WTC11 (cell line): ENCODE results near the gene GZMM. TPM values are rescaled to one million over a fixed set of nuclear protein-coding genes. Genes with fewer than 3 reads are reported as not detected.
A peak's percentile ranks its signal among the peaks of the same experiment; 100 is the strongest.

Source experiments
- ATAC-seq: fragments of 200-7000 bp; cut with Tn5 transposase; 2 replicates; pipeline ENCODE4 v1.10.0; 2021; ENCODE audit warnings: mild to moderate bottlenecking, moderate library complexity
- CTCF ChIA-PET: fragments of 300-600 bp; sonication (Branson Sonifier 250); formaldehyde crosslinking; loops from one replicate; lab custom pipeline; 2021; ENCODE audit warnings: antibody characterized with exemption; lab: Charles Lee
- POLR2A ChIA-PET: fragments of 350-600 bp; sonication (Branson Sonifier 250); formaldehyde crosslinking; loops from one replicate; lab custom pipeline; 2021; ENCODE audit warnings: antibody characterized with exemption; lab: Charles Lee
- DNase-seq: peaks from one replicate; pipeline ENCODE4 v3.0.0; 2021; ENCODE audit warnings: low spot score
- H3K27ac Mint-ChIP-seq: 2 replicates; pipeline ENCODE4 v1.8.0; 2021; ENCODE audit warnings: mixed read lengths
- H3K27me3 Mint-ChIP-seq: 2 replicates; pipeline ENCODE4 v1.8.0; 2021; ENCODE audit warnings: low read depth, mild to moderate bottlenecking, moderate library complexity, mixed read lengths
- H3K36me3 Mint-ChIP-seq: 2 replicates; pipeline ENCODE4 v1.8.0; 2021; ENCODE audit warnings: mixed read lengths
- H3K4me1 Mint-ChIP-seq: 2 replicates; pipeline ENCODE4 v1.8.0; 2022; ENCODE audit warnings: mixed read lengths
- H3K4me3 Mint-ChIP-seq: 2 replicates; pipeline ENCODE4 v1.8.0; 2021; ENCODE audit warnings: mild to moderate bottlenecking, moderate library complexity, mixed read lengths
- H3K9me3 Mint-ChIP-seq: 2 replicates; pipeline ENCODE4 v1.8.0; 2021; ENCODE audit warnings: mixed read lengths
- ATF1 ChIP-seq: sonication (generic); formaldehyde crosslinking; IDR thresholded peaks from 2 replicates; pipeline ENCODE4 v1.8.1; 2023; ENCODE audit warnings: mild to moderate bottlenecking, moderate library complexity, missing genetic modification reagents
- CREM ChIP-seq: sonication (generic); formaldehyde crosslinking; IDR thresholded peaks from 2 replicates; pipeline ENCODE4 v1.8.1; 2022; ENCODE audit warnings: mild to moderate bottlenecking, missing genetic modification reagents, moderate library complexity
- ETV6 ChIP-seq: sonication (generic); formaldehyde crosslinking; IDR thresholded peaks from 2 replicates; pipeline ENCODE4 v1.8.1; 2022; ENCODE audit warnings: mild to moderate bottlenecking, missing genetic modification reagents
- GTF2I ChIP-seq: fragments of 250-450 bp; sonication (Bioruptor Pico); conservative IDR thresholded peaks from 2 replicates; pipeline ENCODE4 v1.4.0; 2021; ENCODE audit warnings: mild to moderate bottlenecking
- HMGA2 ChIP-seq: fragments of 250-450 bp; sonication (Bioruptor Pico); IDR thresholded peaks from 2 replicates; pipeline ENCODE4 v1.4.0; 2021; ENCODE audit warnings: mild to moderate bottlenecking, moderate library complexity
- IRF2 ChIP-seq: sonication (generic); formaldehyde crosslinking; IDR thresholded peaks from 2 replicates; pipeline ENCODE4 v1.8.0; 2022; ENCODE audit warnings: low read depth, missing genetic modification reagents, borderline replicate concordance
- JUN ChIP-seq: sonication (generic); formaldehyde crosslinking; IDR thresholded peaks from 2 replicates; pipeline ENCODE4 v1.8.0; 2023; ENCODE audit warnings: mild to moderate bottlenecking, missing genetic modification reagents
- KAT7 ChIP-seq: sonication (generic); formaldehyde crosslinking; IDR thresholded peaks from 2 replicates; pipeline ENCODE4 v1.8.1; 2023; ENCODE audit warnings: missing genetic modification reagents, mild to moderate bottlenecking, borderline replicate concordance
- MYBL2 ChIP-seq: sonication (generic); formaldehyde crosslinking; IDR thresholded peaks from 2 replicates; pipeline ENCODE4 v1.8.1; 2023; ENCODE audit warnings: mild to moderate bottlenecking, moderate library complexity, missing genetic modification reagents
- NR2C2 ChIP-seq: sonication (generic); formaldehyde crosslinking; IDR thresholded peaks from 2 replicates; pipeline ENCODE4 v1.8.0; 2022; ENCODE audit warnings: mild to moderate bottlenecking, missing genetic modification reagents
- RELA ChIP-seq: sonication (generic); formaldehyde crosslinking; IDR thresholded peaks from 2 replicates; pipeline ENCODE4 v1.8.1; 2022; ENCODE audit warnings: missing genetic modification reagents, mild to moderate bottlenecking, borderline replicate concordance
- RORB ChIP-seq: fragments of 250-450 bp; sonication (Bioruptor Pico); IDR thresholded peaks from 2 replicates; pipeline ENCODE4 v1.9.0; 2021; ENCODE audit warnings: mild to moderate bottlenecking
- SMAD3 ChIP-seq: sonication (generic); formaldehyde crosslinking; IDR thresholded peaks from 2 replicates; pipeline ENCODE4 v1.8.0; 2022; ENCODE audit warnings: missing genetic modification reagents, mild to moderate bottlenecking, borderline replicate concordance
- SOX15 ChIP-seq: fragments of 250-450 bp; sonication (Bioruptor Pico); IDR thresholded peaks from 2 replicates; pipeline ENCODE4 v1.9.0; 2021; ENCODE audit warnings: mild to moderate bottlenecking
- ZNF121 ChIP-seq: sonication (generic); formaldehyde crosslinking; IDR thresholded peaks from 2 replicates; pipeline ENCODE4 v1.8.0; 2023; ENCODE audit warnings: missing genetic modification reagents
- ZNF219 ChIP-seq: sonication (generic); formaldehyde crosslinking; IDR thresholded peaks from 2 replicates; pipeline ENCODE4 v1.8.0; 2023; ENCODE audit warnings: missing genetic modification reagents, mild to moderate bottlenecking, borderline replicate concordance
- ZNF232 ChIP-seq: sonication (generic); formaldehyde crosslinking; IDR thresholded peaks from 2 replicates; pipeline ENCODE4 v1.8.0; 2022; ENCODE audit warnings: mild to moderate bottlenecking, missing genetic modification reagents
- ZNF263 ChIP-seq: sonication (generic); formaldehyde crosslinking; IDR thresholded peaks from 2 replicates; pipeline ENCODE4 v1.8.1; 2022; ENCODE audit warnings: low read depth, mild to moderate bottlenecking, moderate library complexity, missing genetic modification reagents
- ZNF317 ChIP-seq: sonication (generic); formaldehyde crosslinking; IDR thresholded peaks from 2 replicates; pipeline ENCODE4 v1.8.1; 2023; ENCODE audit warnings: low read depth, mild to moderate bottlenecking, moderate library complexity, missing genetic modification reagents, borderline replicate concordance
- total RNA-seq: library from RNA; stranded (reverse); gene quantifications from 3 replicates; pipeline ENCODE4 v1.2.3, GENCODE V29; 2021
- TF ChIP-seq, protein P1 (sequence below): sonication (generic); formaldehyde crosslinking; IDR thresholded peaks from 2 replicates; pipeline ENCODE4 v1.8.0; 2022; ENCODE audit warnings: mild to moderate bottlenecking, missing genetic modification reagents
- TF ChIP-seq, protein P2 (sequence below): sonication (generic); formaldehyde crosslinking; IDR thresholded peaks from 2 replicates; pipeline ENCODE4 v1.8.0; 2023; ENCODE audit warnings: missing genetic modification reagents, mild to moderate bottlenecking, borderline replicate concordance
- TF ChIP-seq, protein P3 (sequence below): sonication (generic); formaldehyde crosslinking; IDR thresholded peaks from 2 replicates; pipeline ENCODE4 v1.8.0; 2022; ENCODE audit warnings: mild to moderate bottlenecking, missing genetic modification reagents
- TF ChIP-seq, protein P4 (sequence below): sonication (generic); formaldehyde crosslinking; IDR thresholded peaks from 2 replicates; pipeline ENCODE4 v1.8.0; 2023; ENCODE audit warnings: missing genetic modification reagents
- TF ChIP-seq, protein P5 (sequence below): fragments of 250-450 bp; sonication (Bioruptor Pico); IDR thresholded peaks from 2 replicates; pipeline ENCODE4 v2.1.2; 2022; ENCODE audit warnings: mild to moderate bottlenecking, moderate library complexity
- TF ChIP-seq, protein P6 (sequence below): sonication (generic); formaldehyde crosslinking; IDR thresholded peaks from 2 replicates; pipeline ENCODE4 v1.8.0; 2022; ENCODE audit warnings: missing genetic modification reagents

GZMM gene
- total RNA-seq, 1 experiment from 2014 or later: 0.68 TPM

DNA sequence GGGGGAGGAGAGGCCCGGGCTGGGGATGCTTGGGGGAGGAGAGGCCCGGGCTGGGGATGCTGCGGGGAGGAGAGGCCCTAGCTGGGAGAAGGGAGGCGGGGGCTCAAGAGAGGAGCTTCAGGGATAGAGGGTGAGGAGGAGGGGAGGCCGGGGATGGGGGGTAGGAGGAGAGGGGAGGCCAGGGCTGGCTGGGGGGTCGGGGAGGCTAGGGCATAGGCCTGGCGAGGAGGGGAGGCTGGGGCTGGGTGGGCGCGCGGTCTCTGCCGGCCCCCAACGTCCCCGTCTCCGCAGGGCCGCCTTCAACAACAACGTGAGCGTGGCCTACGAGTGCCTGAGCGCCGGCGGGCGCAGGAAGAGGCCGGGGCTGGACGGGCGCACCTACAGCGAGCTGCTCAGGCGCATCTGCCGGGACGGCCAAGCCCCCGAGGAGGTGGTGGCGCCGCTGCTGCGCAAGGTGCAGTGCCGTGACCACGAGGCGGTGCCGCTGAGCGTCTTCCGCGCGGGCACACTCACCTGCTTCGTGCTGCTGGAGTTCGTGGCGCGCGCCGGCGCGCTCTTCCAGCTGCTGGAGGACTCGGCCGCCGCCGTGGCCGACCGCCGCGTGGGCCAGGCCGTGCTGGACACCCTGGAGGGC, 25.1 kb upstream of the GZMM start (continued):
- peak; percentile 53 for TF ChIP-seq ZNF121 (CRISPR knock-in tag)
- TF ChIP-seq CREM (CRISPR knock-in tag): no peak
- TF ChIP-seq SMAD3 (CRISPR knock-in tag): no peak
- peak; percentile 46; the same call in 1 of the 2 replicates for TF ChIP-seq ETV6 (CRISPR knock-in tag)
- no peak for TF ChIP-seq NR2C2 (CRISPR knock-in tag)
- TF ChIP-seq ZNF263 (CRISPR knock-in tag): peak; percentile 41; the same call in 1 of the 2 replicates
- TF ChIP-seq, protein P1, sequence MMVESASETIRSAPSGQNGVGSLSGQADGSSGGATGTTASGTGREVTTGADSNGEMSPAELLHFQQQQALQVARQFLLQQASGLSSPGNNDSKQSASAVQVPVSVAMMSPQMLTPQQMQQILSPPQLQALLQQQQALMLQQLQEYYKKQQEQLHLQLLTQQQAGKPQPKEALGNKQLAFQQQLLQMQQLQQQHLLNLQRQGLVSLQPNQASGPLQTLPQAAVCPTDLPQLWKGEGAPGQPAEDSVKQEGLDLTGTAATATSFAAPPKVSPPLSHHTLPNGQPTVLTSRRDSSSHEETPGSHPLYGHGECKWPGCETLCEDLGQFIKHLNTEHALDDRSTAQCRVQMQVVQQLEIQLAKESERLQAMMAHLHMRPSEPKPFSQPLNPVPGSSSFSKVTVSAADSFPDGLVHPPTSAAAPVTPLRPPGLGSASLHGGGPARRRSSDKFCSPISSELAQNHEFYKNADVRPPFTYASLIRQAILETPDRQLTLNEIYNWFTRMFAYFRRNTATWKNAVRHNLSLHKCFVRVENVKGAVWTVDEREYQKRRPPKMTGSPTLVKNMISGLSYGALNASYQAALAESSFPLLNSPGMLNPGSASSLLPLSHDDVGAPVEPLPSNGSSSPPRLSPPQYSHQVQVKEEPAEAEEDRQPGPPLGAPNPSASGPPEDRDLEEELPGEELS (CRISPR knock-in tag): peak; percentile 79; the same call in 1 of the 2 replicates
- no peak for TF ChIP-seq ZNF317 (CRISPR knock-in tag)
- TF ChIP-seq IRF2 (CRISPR knock-in tag): no peak
- TF ChIP-seq, protein P2, sequence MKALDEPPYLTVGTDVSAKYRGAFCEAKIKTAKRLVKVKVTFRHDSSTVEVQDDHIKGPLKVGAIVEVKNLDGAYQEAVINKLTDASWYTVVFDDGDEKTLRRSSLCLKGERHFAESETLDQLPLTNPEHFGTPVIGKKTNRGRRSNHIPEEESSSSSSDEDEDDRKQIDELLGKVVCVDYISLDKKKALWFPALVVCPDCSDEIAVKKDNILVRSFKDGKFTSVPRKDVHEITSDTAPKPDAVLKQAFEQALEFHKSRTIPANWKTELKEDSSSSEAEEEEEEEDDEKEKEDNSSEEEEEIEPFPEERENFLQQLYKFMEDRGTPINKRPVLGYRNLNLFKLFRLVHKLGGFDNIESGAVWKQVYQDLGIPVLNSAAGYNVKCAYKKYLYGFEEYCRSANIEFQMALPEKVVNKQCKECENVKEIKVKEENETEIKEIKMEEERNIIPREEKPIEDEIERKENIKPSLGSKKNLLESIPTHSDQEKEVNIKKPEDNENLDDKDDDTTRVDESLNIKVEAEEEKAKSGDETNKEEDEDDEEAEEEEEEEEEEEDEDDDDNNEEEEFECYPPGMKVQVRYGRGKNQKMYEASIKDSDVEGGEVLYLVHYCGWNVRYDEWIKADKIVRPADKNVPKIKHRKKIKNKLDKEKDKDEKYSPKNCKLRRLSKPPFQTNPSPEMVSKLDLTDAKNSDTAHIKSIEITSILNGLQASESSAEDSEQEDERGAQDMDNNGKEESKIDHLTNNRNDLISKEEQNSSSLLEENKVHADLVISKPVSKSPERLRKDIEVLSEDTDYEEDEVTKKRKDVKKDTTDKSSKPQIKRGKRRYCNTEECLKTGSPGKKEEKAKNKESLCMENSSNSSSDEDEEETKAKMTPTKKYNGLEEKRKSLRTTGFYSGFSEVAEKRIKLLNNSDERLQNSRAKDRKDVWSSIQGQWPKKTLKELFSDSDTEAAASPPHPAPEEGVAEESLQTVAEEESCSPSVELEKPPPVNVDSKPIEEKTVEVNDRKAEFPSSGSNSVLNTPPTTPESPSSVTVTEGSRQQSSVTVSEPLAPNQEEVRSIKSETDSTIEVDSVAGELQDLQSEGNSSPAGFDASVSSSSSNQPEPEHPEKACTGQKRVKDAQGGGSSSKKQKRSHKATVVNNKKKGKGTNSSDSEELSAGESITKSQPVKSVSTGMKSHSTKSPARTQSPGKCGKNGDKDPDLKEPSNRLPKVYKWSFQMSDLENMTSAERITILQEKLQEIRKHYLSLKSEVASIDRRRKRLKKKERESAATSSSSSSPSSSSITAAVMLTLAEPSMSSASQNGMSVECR (CRISPR knock-in tag): peak; percentile 54; the same call in 1 of the 2 replicates
- TF ChIP-seq JUN (CRISPR knock-in tag): peak; percentile 57; the same call in 1 of the 2 replicates
- TF ChIP-seq, protein P3, sequence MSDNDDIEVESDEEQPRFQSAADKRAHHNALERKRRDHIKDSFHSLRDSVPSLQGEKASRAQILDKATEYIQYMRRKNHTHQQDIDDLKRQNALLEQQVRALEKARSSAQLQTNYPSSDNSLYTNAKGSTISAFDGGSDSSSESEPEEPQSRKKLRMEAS: peak; percentile 89; the same call in 1 of the 2 replicates
- TF ChIP-seq ZNF219 (CRISPR knock-in tag): peak; percentile 54; the same call in 1 of the 2 replicates
- TF ChIP-seq GTF2I (CRISPR knock-in tag): no peak
- TF ChIP-seq ZNF232 (CRISPR knock-in tag): no peak
- TF ChIP-seq RELA (CRISPR knock-in tag): peak; percentile 43; the same call in 1 of the 2 replicates
- TF ChIP-seq SOX15 (CRISPR knock-in tag): no peak
- TF ChIP-seq, protein P4, sequence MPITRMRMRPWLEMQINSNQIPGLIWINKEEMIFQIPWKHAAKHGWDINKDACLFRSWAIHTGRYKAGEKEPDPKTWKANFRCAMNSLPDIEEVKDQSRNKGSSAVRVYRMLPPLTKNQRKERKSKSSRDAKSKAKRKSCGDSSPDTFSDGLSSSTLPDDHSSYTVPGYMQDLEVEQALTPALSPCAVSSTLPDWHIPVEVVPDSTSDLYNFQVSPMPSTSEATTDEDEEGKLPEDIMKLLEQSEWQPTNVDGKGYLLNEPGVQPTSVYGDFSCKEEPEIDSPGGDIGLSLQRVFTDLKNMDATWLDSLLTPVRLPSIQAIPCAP: 0 out of 2 replicates have a peak, but pooled peaks have one; percentile 36

DNA sequence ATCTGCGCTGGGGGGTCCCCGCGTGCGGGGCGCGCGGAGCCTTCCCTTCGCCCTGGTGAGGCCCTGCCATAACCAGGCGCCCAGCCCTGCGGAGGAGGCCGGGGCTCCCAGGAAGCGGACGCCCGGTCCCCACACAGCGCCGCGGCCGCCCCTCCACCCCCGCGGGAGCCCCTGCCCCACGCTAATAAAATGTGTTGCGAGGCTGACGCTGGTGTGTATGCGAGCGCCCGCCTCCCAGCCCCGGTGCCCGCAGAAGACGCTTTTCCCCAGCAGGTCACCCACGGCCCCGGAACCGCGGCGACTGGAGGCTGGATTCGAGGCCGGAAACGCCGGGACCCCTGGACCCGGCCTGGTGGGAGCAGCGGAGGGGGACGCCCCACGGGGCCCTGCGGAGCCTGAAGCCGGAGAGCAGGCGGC, 24.4 kb upstream of the GZMM start:
- no peak for DNase-seq
- H3K4me1 Mint-ChIP-seq: peaks cover 3% of the 10 kb centered on the region
- H3K27me3 Mint-ChIP-seq: peaks cover 27% of the 10 kb centered on the region
- no peak overlapping the region for H3K27ac Mint-ChIP-seq
- ChIA-PET POLR2A (interaction anchor here (0.6 to 0.8 kb wide), 2 partner anchors 9 to 11 kb away, joined by 3 to 6 read pairs; no protein-coding TSS in a partner anchor), CTCF (interaction anchor here (0.6 to 2.8 kb wide), 6 partner anchors 9 to 507 kb away, joined by 3 to 26 read pairs (median 7); partner anchors contain the start of gene CDC34)
- H3K36me3 Mint-ChIP-seq: peaks cover 10% of the 10 kb centered on the region
- peaks cover 9% of the 10 kb centered on the region for H3K9me3 Mint-ChIP-seq
- no peak overlapping the region for H3K4me3 Mint-ChIP-seq
- ATAC-seq: peak; percentile 8; the same call in 1 of the 2 replicates
- TF ChIP-seq RORB (CRISPR knock-in tag): no peak
- no peak for TF ChIP-seq KAT7 (CRISPR knock-in tag)
- no peak for TF ChIP-seq MYBL2 (CRISPR knock-in tag)
- TF ChIP-seq HMGA2 (CRISPR knock-in tag): no peak
- TF ChIP-seq, protein P5, sequence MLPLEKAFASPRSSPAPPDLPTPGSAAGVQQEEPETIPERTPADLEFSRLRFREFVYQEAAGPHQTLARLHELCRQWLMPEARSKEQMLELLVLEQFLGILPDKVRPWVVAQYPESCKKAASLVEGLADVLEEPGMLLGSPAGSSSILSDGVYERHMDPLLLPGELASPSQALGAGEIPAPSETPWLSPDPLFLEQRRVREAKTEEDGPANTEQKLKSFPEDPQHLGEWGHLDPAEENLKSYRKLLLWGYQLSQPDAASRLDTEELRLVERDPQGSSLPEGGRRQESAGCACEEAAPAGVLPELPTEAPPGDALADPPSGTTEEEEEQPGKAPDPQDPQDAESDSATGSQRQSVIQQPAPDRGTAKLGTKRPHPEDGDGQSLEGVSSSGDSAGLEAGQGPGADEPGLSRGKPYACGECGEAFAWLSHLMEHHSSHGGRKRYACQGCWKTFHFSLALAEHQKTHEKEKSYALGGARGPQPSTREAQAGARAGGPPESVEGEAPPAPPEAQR (CRISPR knock-in tag): no peak
- TF ChIP-seq ATF1: no peak
- TF ChIP-seq, protein P6, sequence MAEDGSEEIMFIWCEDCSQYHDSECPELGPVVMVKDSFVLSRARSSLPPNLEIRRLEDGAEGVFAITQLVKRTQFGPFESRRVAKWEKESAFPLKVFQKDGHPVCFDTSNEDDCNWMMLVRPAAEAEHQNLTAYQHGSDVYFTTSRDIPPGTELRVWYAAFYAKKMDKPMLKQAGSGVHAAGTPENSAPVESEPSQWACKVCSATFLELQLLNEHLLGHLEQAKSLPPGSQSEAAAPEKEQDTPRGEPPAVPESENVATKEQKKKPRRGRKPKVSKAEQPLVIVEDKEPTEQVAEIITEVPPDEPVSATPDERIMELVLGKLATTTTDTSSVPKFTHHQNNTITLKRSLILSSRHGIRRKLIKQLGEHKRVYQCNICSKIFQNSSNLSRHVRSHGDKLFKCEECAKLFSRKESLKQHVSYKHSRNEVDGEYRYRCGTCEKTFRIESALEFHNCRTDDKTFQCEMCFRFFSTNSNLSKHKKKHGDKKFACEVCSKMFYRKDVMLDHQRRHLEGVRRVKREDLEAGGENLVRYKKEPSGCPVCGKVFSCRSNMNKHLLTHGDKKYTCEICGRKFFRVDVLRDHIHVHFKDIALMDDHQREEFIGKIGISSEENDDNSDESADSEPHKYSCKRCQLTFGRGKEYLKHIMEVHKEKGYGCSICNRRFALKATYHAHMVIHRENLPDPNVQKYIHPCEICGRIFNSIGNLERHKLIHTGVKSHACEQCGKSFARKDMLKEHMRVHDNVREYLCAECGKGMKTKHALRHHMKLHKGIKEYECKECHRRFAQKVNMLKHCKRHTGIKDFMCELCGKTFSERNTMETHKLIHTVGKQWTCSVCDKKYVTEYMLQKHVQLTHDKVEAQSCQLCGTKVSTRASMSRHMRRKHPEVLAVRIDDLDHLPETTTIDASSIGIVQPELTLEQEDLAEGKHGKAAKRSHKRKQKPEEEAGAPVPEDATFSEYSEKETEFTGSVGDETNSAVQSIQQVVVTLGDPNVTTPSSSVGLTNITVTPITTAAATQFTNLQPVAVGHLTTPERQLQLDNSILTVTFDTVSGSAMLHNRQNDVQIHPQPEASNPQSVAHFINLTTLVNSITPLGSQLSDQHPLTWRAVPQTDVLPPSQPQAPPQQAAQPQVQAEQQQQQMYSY (CRISPR knock-in tag): no peak
